HUES48 (cell line): ENCODE data around the gene RAD21L1.

Source experiments
- H3K27ac ChIP-seq: one replicate; pipeline ENCODE4 v1.7.0; 2013; ENCODE audit warnings: low read depth, low read length, inconsistent platforms
- H3K27me3 ChIP-seq: 2 replicates; pipeline ENCODE4 v1.6.1; 2013; ENCODE audit warnings: mild to moderate bottlenecking, low read length; ENCODE audit not compliant: control insufficient read depth, insufficient read depth
- H3K36me3 ChIP-seq: 2 replicates; pipeline ENCODE4 v1.6.1; 2013; ENCODE audit warnings: low read length; ENCODE audit not compliant: control insufficient read depth, insufficient read depth
- H3K4me1 ChIP-seq: 2 replicates; pipeline ENCODE4 v1.6.1; 2013; ENCODE audit warnings: mild to moderate bottlenecking, low read length; ENCODE audit not compliant: control insufficient read depth, insufficient read depth
- H3K4me3 ChIP-seq: 2 replicates; pipeline ENCODE4 v1.5.1; 2013; ENCODE audit warnings: mild to moderate bottlenecking, low read depth, low read length
- H3K9ac ChIP-seq: 2 replicates; pipeline ENCODE4 v1.6.1; 2013; ENCODE audit warnings: mild to moderate bottlenecking, low read depth, low read length, moderate library complexity
- H3K9me3 ChIP-seq: 2 replicates; pipeline ENCODE4 v1.6.1; 2013; ENCODE audit warnings: low read length; ENCODE audit not compliant: control insufficient read depth, insufficient read depth

Gene RAD21L1

GRCh38 chr20:1273366-1273765, 47.5 kb downstream of the RAD21L1 start:
- Histone ChIP-seq H3K9ac (no peak overlapping the region), H3K4me1 (no peaks in the 10 kb centered on the region)

GRCh38 chr20:1274485-1275311, 48.9 kb downstream of the RAD21L1 start:
- Histone ChIP-seq H3K4me1 (no peaks in the 10 kb centered on the region), H3K36me3 (no peaks in the 10 kb centered on the region), H3K27ac (no peak overlapping the region), H3K9me3 (no peaks in the 10 kb centered on the region), H3K4me3 (no peak overlapping the region), H3K27me3 (no peaks in the 10 kb centered on the region), H3K9ac (no peak overlapping the region)

More at GRCh38 chr20:1273366-1273765, 47.5 kb downstream of the RAD21L1 start:
- no peaks in the 10 kb centered on the region for H3K36me3 ChIP-seq
- H3K9me3 ChIP-seq, result no peaks in the 10 kb centered on the region
- H3K27me3 ChIP-seq, result no peaks in the 10 kb centered on the region
- no peak overlapping the region for H3K27ac ChIP-seq
- no peak overlapping the region for H3K4me3 ChIP-seq

- Histone ChIP-seq H3K9ac (no peak overlapping the region), H3K27ac (no peak overlapping the region), H3K4me3 (no peak overlapping the region)
Observed at GRCh38 chr20:1275919-1276318, 50.1 kb downstream of the RAD21L1 start.

GRCh38 chr20:1277529-1278322, 51.9 kb downstream of the RAD21L1 start:
- no peaks in the 10 kb centered on the region for H3K9me3 ChIP-seq

More at GRCh38 chr20:1275919-1276318, 50.1 kb downstream of the RAD21L1 start:
- no peaks in the 10 kb centered on the region for H3K27me3 ChIP-seq
- H3K4me1 ChIP-seq, result no peaks in the 10 kb centered on the region
- H3K36me3 ChIP-seq, result no peaks in the 10 kb centered on the region
- H3K9me3 ChIP-seq, result no peaks in the 10 kb centered on the region

GRCh38 chr20:1278993-1279392, 53.1 kb downstream of the RAD21L1 start:
- H3K36me3 ChIP-seq, result no peaks in the 10 kb centered on the region
- no peak overlapping the region for H3K9ac ChIP-seq
- H3K27ac ChIP-seq, result no peak overlapping the region
- no peak overlapping the region for H3K4me3 ChIP-seq
- H3K4me1 ChIP-seq, result no peaks in the 10 kb centered on the region
- no peaks in the 10 kb centered on the region for H3K9me3 ChIP-seq
- no peaks in the 10 kb centered on the region for H3K27me3 ChIP-seq

More at GRCh38 chr20:1277529-1278322, 51.9 kb downstream of the RAD21L1 start:
- H3K4me1 ChIP-seq, result no peaks in the 10 kb centered on the region
- no peaks in the 10 kb centered on the region for H3K27me3 ChIP-seq
- no peaks in the 10 kb centered on the region for H3K36me3 ChIP-seq
- no peak overlapping the region for H3K9ac ChIP-seq
- no peak overlapping the region for H3K4me3 ChIP-seq
- H3K27ac ChIP-seq, result no peak overlapping the region

GRCh38 chr20:1280195-1281102, 54.6 kb downstream of the RAD21L1 start:
- H3K27me3 ChIP-seq, result no peaks in the 10 kb centered on the region
- no peaks in the 10 kb centered on the region for H3K9me3 ChIP-seq
- H3K36me3 ChIP-seq, result no peaks in the 10 kb centered on the region
- no peak overlapping the region for H3K4me3 ChIP-seq
- no peak overlapping the region for H3K9ac ChIP-seq
- no peaks in the 10 kb centered on the region for H3K4me1 ChIP-seq
- H3K27ac ChIP-seq, result no peak overlapping the region

- H3K27me3 ChIP-seq, result no peaks in the 10 kb centered on the region
- H3K9ac ChIP-seq, result no peak overlapping the region
- no peaks in the 10 kb centered on the region for H3K36me3 ChIP-seq
- no peak overlapping the region for H3K4me3 ChIP-seq
- no peaks in the 10 kb centered on the region for H3K9me3 ChIP-seq
- H3K27ac ChIP-seq, result no peak overlapping the region
- H3K4me1 ChIP-seq, result no peaks in the 10 kb centered on the region
Observed at GRCh38 chr20:1281279-1282057, 55.6 kb downstream of the RAD21L1 start.

GRCh38 chr20:1282966-1283365, 57.1 kb downstream of the RAD21L1 start:
- Histone ChIP-seq H3K27me3 (no peaks in the 10 kb centered on the region), H3K9ac (no peak overlapping the region), H3K4me3 (no peak overlapping the region), H3K36me3 (no peaks in the 10 kb centered on the region), H3K9me3 (no peaks in the 10 kb centered on the region), H3K4me1 (no peaks in the 10 kb centered on the region), H3K27ac (no peak overlapping the region)

GRCh38 chr20:1283522-1284510, 58.0 kb downstream of the RAD21L1 start:
- Histone ChIP-seq H3K4me3 (no peak overlapping the region), H3K27ac (no peak overlapping the region), H3K9me3 (no peaks in the 10 kb centered on the region), H3K27me3 (no peaks in the 10 kb centered on the region), H3K36me3 (no peaks in the 10 kb centered on the region), H3K4me1 (no peaks in the 10 kb centered on the region), H3K9ac (no peak overlapping the region)
